Heart left ventricle (tissue), 16 donors: ENCODE results near the gene TTC21B. TPM values are rescaled to one million over a fixed set of nuclear protein-coding genes. Genes with fewer than 3 reads are reported as not detected.

ENCODE experiments used
- ATAC-seq, 4 donors: fragments of 200-7000 bp; cut with Tn5 transposase; one replicate each; pipeline ENCODE4 v1.9.1; 2020 to 2022; ENCODE audit warnings: moderate library complexity in 4 of 4, mild to moderate bottlenecking in 3 of 4, moderate number of reproducible peaks in 1 of 4
- DNase-seq, 5 donors: peaks; one replicate each; pipeline ENCODE4 v3.0.0-alpha.2; 2020
- H3K27ac ChIP-seq, 12 donors: fragments of 200-600 bp; sonication (generic) in 4 of 12; one replicate each; pipeline versions ENCODE4 v1.5.0 to v1.8.0; 2016 to 2022; ENCODE audit warnings: mild to moderate bottlenecking in 2 of 12
- H3K27me3 ChIP-seq, 9 donors: fragments of 200-600 bp; sonication (generic) in 2 of 9; one replicate each; pipeline versions ENCODE4 v1.5.1 to v1.8.0; 2016 to 2022; ENCODE audit warnings: mild to moderate bottlenecking in 3 of 9
- H3K36me3 ChIP-seq, 9 donors: fragments of 200-600 bp; sonication (generic) in 2 of 9; one replicate each; pipeline versions ENCODE4 v1.5.0 to v1.8.0; 2018 to 2022; ENCODE audit warnings: mild to moderate bottlenecking in 2 of 9
- H3K4me1 ChIP-seq, 12 donors: fragments of 200-600 bp; sonication (generic) in 4 of 12; one replicate each; pipeline versions ENCODE4 v1.5.0 to v1.8.0; 2016 to 2022; ENCODE audit warnings: mild to moderate bottlenecking in 3 of 12
- H3K4me3 ChIP-seq, 12 donors: fragments of 200-600 bp; sonication (generic) in 4 of 12; one replicate each; pipeline versions ENCODE4 v1.5.0 to v1.8.0; 2017 to 2022; ENCODE audit warnings: mild to moderate bottlenecking in 9 of 12, moderate library complexity in 4 of 12
- H3K9me3 ChIP-seq, 12 donors: fragments of 200-600 bp; sonication (generic) in 4 of 12; one replicate each; pipeline versions ENCODE4 v1.5.0 to v1.8.0; 2016 to 2022; ENCODE audit warnings: mild to moderate bottlenecking in 1 of 12
- POLR2A ChIP-seq, 2 donors: fragments of 450-650 bp; IDR thresholded peaks; one replicate each; pipeline ENCODE4 v1.6.1; 2017; ENCODE audit warnings: antibody characterized with exemption in 2 of 2, mild to moderate bottlenecking in 2 of 2, moderate library complexity in 2 of 2
- WGBS, 4 donors: extraction: QIAGEN DNeasy Blood & Tissue Kit in 2 of 4; methylation state at CpG; one replicate each; pipeline versions ENCODE4 v1.1.5 to v1.1.7; 2013 to 2018; 5-methylcytosine and 5-hydroxymethylcytosine counted together
- intact Hi-C, 10 donors: fragments of 100-400 bp; cut with DNase I; formaldehyde crosslinking; loops; one replicate each; pipeline versions ENCODE4 v1.11.1 to v1.14.2; 2022
- polyA plus RNA-seq, 2 donors: library from polyadenylated mRNA; stranded (reverse); fragments of 200-250 nt; gene quantifications; one replicate each; pipeline ENCODE4 v1.2.3, GENCODE V29; 2013
- total RNA-seq, 9 donors: library from RNA; depleted of rRNA in 2 of 9; stranded (reverse); fragments of >200 nt in 2 of 9; fragmentation: NEBNext Ultra II Directional in 3 of 9; extraction: Animal tissue kit (Norgen Biotek cat#: 25700) in 3 of 9; gene quantifications; one replicate each; pipeline versions ENCODE4 v1.1.0 to v1.2.4, GENCODE V29; 2016 to 2023
- TF ChIP-seq, protein P1 (sequence below), 12 donors: fragments of 200-600 bp; sonication (generic) in 4 of 12; IDR thresholded peaks; one replicate each; pipeline versions ENCODE4 v1.5.0 to v1.8.0; 2018 to 2022; ENCODE audit warnings: antibody characterized with exemption in 12 of 12, mild to moderate bottlenecking in 5 of 12
- donor health status: ischemic (EF 13 %, LVEDD 7.1; RV severe dilation, severe dysfunction).
- donor health status: healthy with polysubstance abuse.
- donor health status: DM: no; HTN: yes; CAD: no.
- donor health status: DM: no; HTN: no; CAD: no.
- donor health status: ischemic (EF 25% LVEDD 6.9; RV normal size, moderate dysfunction).
- donor health status: ischemic (EF 25% LVEDD 5.7; RV mildly dilated, moderate dysfunction).
- donor health status: healthy.
- donor health status: DM: yes; HTN: yes; CAD: no.
- donor health status: ischemic (EF 35%, LVEDD 5.7; RV mildly dilated, moderate dysfunction).
- donor health status: nonischemic (EF 11% LVEDD 7.7; RV severe dilation, severe dysfunction).
- donor health status: DM: yes; HTN: yes; CAD: no.
- donor health status: PGD.
- donor health status: ischemic (EF 29% LVEDD 5.4; RV normal size, mild dysfunction).
- donor health status: nonischemic (EF 23%, LVEDD 6.1; RV moderate dilation, normal function).

The TTC21B gene
- total and polyA plus RNA-seq, 11 donors, result 3.7 to 16.1 (median 12.0) TPM

DNA sequence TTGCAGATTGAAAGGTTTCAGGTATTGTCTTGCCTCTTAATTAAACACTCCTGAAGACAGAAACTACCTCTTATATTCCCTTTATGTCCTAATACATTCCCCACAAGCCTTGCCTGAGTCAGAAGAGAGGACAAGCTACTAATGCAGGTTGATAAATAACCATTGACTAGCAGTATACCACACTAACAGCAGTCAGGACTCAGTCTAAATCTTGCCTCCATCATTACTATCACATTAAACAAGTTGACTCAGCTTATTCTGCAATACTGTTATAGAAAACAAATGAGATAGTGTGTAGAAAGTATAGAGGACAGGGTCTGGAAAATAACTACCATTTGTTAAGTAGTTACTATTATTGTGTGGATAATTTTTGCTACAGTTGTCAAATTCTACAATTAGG, 63.8 kb downstream of the TTC21B start:
- Histone ChIP-seq H3K27me3 (no peaks in the 10 kb centered on the region), H3K36me3 (peaks cover 0 to 95% (median 47%) of the 10 kb centered on the region in 9 donors), H3K9me3 (no peaks in the 10 kb centered on the region), H3K4me1 (peaks cover 0 to 10% (median 0%) of the 10 kb centered on the region in 12 donors), H3K4me3 (no peak overlapping the region), H3K27ac (no peak overlapping the region)
- no peak for TF ChIP-seq POLR2A (IDR thresholded peaks at IDR 0.05)
- TF ChIP-seq, protein P1, sequence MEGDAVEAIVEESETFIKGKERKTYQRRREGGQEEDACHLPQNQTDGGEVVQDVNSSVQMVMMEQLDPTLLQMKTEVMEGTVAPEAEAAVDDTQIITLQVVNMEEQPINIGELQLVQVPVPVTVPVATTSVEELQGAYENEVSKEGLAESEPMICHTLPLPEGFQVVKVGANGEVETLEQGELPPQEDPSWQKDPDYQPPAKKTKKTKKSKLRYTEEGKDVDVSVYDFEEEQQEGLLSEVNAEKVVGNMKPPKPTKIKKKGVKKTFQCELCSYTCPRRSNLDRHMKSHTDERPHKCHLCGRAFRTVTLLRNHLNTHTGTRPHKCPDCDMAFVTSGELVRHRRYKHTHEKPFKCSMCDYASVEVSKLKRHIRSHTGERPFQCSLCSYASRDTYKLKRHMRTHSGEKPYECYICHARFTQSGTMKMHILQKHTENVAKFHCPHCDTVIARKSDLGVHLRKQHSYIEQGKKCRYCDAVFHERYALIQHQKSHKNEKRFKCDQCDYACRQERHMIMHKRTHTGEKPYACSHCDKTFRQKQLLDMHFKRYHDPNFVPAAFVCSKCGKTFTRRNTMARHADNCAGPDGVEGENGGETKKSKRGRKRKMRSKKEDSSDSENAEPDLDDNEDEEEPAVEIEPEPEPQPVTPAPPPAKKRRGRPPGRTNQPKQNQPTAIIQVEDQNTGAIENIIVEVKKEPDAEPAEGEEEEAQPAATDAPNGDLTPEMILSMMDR (IDR thresholded peaks at IDR 0.05), result no peak
- DNase-seq, result no peak
- no peak for ATAC-seq
- intact Hi-C loops, result no loop called here

DNA sequence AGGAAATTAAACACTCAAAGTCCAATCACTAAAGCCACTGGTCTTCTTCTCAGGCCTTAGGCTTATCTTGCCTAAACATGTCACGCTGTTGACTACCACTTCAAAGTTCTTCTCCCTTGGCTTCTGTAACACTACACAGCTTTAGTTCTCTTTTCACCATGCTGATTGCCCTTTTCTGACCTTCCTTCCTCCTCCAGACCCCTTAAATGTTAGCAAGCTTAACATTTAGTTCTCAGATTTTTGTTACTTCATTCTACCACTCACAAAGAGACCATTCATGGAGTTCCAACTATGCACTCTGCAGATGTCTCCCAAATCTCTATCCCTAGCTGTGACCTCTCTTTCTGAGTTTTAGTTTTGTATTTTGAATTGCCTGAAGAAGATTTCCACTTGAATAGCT, 64.4 kb downstream of the TTC21B start:
- 61 to 66% (median 63%) methylated on average over 1 of the region's 1 CpG for WGBS, 4 donors
- intact Hi-C loops, result no loop called here
- Histone ChIP-seq H3K9me3 (no peaks in the 10 kb centered on the region), H3K36me3 (peaks cover 0 to 95% (median 47%) of the 10 kb centered on the region in 9 donors), H3K27me3 (no peaks in the 10 kb centered on the region), H3K4me3 (no peak overlapping the region), H3K4me1 (peaks cover 0 to 10% (median 0%) of the 10 kb centered on the region in 12 donors), H3K27ac (peak overlapping the region in 1 of 12 donors; percentile 22)
- TF ChIP-seq, protein P1 (IDR thresholded peaks at IDR 0.05), result no peak
- TF ChIP-seq POLR2A (IDR thresholded peaks at IDR 0.05), result no peak
- DNase-seq (no peak), ATAC-seq (peak in 3 of 4 donors; percentile 28 to 68 (median 49))

DNA sequence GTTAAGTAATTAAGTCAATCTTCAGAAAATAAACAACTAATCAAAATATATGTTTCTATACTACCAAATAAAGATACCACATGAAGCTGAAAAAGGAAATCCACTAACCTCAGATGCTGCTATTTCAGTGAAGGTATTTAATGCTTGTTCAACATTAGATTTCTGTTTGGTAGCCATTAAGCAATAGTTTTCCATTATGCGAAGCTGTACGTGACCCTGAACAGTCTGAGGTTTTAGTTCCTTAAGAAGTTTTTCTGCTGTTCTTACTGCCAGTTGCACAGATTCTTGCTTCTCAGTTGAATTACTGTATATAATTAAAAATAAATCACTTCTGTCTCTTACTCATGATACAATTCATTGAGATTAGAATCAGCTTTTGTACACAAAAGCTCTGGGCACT, 65.4 kb downstream of the TTC21B start:
- Histone ChIP-seq H3K27ac (no peak overlapping the region), H3K36me3 (peaks cover 0 to 95% (median 48%) of the 10 kb centered on the region in 9 donors), H3K27me3 (no peaks in the 10 kb centered on the region), H3K9me3 (no peaks in the 10 kb centered on the region), H3K4me1 (peaks cover 0 to 10% (median 0%) of the 10 kb centered on the region in 12 donors), H3K4me3 (no peak overlapping the region)
- intact Hi-C loops, result no loop called here
- TF ChIP-seq POLR2A (IDR thresholded peaks at IDR 0.05), result no peak
- TF ChIP-seq, protein P1 (IDR thresholded peaks at IDR 0.05), result no peak
- ATAC-seq (no peak), DNase-seq (no peak)
- WGBS, 4 donors, result 92 to 95% (median 94%) methylated on average over 2 of the region's 2 CpGs

DNA sequence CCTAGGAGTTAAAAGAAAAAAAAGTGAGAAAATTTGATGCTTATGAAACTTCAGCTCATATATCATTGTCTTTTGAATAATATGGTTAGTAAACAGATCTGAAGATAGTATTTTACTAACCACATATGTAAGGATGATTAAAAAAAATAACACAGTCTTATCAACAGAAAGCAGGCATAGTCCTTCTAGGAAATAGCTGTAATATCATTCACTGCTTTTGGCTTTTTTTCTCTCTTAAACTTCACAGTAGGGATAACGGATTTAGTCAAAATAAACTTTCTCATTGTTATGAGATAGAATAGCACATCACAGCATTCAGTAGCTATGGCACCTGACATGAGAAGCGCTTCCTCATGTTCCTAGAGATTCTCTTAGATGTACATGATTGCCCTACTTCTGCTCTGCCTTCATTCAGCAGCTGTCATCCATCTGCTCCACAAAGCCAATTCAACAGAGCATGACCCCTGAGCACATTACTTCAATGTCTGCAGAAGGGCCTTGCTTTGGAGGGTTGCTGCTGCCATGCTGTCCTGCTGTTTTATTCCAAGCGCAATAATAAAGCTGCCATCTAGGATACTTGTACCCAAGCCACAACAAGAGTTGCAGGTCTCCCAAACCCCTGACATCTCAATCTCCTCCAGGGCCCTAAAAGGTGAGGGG, 67.0 kb downstream of the TTC21B start:
- 93 to 98% (median 97%) methylated on average over 3 of the region's 3 CpGs for WGBS, 4 donors
- Histone ChIP-seq H3K9me3 (no peaks in the 10 kb centered on the region), H3K4me1 (peaks cover 0 to 10% (median 0%) of the 10 kb centered on the region in 12 donors), H3K27ac (no peak overlapping the region), H3K4me3 (no peak overlapping the region), H3K36me3 (peaks cover 0 to 95% (median 62%) of the 10 kb centered on the region in 9 donors), H3K27me3 (no peaks in the 10 kb centered on the region)
- no peak for DNase-seq
- intact Hi-C loops, result no loop called here
- ATAC-seq, result no peak
- no peak for TF ChIP-seq POLR2A (IDR thresholded peaks at IDR 0.05)
